D721Med (cell line): ENCODE results near the gene COX4I1.

Source experiments
- DNase-seq: peaks from one replicate; pipeline ENCODE4 v3.0.0; 2011; ENCODE audit warnings: low spot score; ENCODE audit not compliant: insufficient read length
- FAIRE-seq: peaks from 2 replicates; lab custom pipeline; 2011; peaks lifted over from hg19 to GRCh38; lab: Jason Lieb, UNC
- TF ChIP-seq, protein P1 (sequence below): IDR thresholded peaks from 2 replicates; pipeline ENCODE4 v1.5.1; 2012; ENCODE audit warnings: mild to moderate bottlenecking, control low read depth; ENCODE audit not compliant: insufficient read depth; ENCODE audit errors: missing control alignments

Gene COX4I1

DNA sequence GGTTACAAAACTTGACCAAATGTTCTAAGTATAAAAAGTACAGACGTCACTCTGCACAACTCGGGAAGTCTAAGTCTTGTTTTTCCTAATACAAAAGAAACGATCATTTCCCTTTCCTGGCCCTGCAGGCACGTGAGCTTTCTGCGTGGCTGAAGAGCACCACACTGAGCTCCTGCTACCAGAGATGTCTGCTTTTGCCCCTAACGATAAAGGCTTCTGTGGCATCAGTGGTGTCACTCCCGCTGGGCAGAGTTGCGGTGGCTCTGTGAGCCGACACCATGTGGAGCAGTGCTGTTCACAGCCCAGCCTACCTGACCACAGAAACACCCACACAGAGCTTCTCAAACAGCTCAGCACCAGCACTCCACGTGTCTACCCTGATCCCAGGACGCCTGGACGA, 20.6 kb upstream of the COX4I1 start:
- FAIRE-seq (no peak), DNase-seq (no peak)
- TF ChIP-seq, protein P1, sequence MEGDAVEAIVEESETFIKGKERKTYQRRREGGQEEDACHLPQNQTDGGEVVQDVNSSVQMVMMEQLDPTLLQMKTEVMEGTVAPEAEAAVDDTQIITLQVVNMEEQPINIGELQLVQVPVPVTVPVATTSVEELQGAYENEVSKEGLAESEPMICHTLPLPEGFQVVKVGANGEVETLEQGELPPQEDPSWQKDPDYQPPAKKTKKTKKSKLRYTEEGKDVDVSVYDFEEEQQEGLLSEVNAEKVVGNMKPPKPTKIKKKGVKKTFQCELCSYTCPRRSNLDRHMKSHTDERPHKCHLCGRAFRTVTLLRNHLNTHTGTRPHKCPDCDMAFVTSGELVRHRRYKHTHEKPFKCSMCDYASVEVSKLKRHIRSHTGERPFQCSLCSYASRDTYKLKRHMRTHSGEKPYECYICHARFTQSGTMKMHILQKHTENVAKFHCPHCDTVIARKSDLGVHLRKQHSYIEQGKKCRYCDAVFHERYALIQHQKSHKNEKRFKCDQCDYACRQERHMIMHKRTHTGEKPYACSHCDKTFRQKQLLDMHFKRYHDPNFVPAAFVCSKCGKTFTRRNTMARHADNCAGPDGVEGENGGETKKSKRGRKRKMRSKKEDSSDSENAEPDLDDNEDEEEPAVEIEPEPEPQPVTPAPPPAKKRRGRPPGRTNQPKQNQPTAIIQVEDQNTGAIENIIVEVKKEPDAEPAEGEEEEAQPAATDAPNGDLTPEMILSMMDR = no peak

DNA sequence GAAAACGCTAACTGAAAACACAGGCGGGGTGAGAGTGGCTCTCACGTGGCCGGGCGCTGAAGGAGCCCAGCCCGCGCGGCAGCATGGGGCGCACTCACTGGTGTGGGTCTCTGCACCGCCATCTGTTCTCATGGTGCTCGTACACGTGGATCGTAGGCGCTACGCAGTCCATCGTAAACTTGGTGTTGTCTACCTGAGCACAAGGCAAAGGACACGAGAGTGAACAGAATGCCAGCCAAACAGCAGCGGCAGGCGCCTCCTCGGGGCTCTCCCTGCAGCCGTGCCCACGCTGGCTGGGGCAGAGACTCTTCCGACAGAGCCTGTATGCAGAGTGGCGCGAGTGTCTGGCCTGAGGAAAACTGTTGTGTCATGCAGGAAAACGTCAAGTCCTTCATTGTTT, 19.2 kb upstream of the COX4I1 start:
- DNase-seq = no peak
- TF ChIP-seq, protein P1 = no peak
- FAIRE-seq = no peak

DNA sequence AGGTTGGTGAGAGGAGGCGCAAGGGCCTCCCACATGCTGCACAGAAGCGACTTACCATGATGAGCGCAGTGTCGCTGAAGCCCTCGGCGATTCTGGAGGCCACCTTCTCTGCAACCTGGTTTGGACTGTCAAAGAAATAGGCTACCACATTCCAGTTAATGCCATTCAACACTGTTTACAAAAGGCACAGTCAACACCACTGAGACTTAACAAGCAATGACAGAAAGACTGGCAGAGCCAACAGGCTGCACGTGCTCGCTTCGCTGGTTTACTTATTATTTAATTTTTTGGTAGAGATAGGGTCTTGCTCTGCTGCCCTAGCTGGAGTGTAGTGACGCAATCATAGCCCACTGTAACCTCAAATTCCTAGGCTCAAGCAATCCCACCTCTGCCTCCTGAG, 18.3 kb upstream of the COX4I1 start:
- TF ChIP-seq, protein P1 = no peak
- FAIRE-seq (no peak), DNase-seq (no peak)

DNA sequence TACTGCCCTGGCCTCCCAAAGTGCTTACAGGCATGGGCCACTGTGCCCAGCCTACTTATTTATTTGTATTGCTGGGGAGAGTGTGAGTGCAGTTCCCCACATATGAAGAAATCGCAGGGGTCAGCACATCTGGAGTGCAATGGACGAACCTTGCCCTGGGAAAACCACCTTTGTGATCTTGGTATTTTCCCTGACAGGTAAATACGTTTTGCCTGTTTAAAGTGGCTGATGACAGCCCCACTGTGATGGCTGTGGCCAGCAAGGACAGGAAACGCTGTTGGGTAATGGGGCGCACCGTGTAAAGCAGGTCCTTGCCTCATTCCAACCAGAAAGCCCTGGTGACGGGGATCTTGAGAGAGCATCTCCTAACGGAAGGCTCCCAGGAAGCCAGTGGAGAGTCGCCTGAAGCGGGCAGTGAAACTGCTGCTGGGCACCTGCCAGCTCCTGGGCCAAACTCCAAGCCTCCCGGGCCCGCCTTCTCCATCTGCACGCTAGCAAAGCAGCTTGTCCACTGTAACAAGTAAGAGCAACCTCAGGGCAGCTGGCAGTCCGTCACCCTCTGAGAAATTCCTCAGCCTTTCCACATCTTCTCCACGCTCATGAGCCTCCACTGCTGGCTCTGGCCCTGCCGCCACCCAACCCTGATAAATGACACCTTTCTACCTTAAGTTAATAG, 17.7 kb upstream of the COX4I1 start:
- no peak for FAIRE-seq
- DNase-seq = no peak
- TF ChIP-seq, protein P1 = no peak

DNA sequence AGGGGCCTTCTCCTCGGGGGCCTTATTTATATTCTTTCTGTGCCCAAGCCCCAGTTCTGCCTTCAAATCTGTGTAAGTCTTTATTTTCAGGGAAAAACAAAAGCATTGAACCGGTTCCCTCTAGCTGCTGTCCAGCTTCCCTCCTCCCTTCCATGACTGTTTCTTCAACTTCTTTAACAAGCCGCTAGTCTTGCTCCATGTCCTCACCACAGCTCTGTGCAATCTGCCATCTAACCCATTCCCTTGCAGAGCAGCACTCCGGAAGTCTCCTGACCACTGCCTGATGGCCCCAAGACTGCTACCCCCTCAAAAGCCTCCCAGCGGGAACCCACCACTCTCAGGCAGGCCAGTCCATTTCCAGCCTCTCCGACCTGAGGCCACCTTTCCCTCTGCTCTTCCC, 17.0 kb upstream of the COX4I1 start:
- DNase-seq = no peak
- TF ChIP-seq, protein P1 = no peak
- FAIRE-seq = no peak

DNA sequence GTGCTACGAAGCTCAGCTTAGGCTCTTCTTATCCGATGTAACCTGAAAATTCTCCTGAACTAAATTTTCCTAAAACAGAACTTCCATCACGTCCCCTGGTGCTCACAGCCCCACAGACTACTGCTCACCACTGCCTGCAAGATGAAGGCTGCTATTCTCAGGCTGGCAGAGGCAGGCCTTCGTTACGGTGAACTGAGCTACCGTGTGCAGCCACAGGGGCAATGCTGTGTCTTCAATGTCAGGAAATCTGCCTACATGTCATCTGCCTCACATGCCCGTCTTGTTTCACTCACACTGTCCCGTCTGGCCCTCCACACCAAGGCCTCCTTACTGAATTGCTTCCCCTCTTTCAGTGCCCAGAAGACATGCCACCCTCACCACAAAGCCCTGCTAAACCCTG, 16.1 kb upstream of the COX4I1 start:
- DNase-seq (no peak), FAIRE-seq (no peak)
- TF ChIP-seq, protein P1 = no peak

DNA sequence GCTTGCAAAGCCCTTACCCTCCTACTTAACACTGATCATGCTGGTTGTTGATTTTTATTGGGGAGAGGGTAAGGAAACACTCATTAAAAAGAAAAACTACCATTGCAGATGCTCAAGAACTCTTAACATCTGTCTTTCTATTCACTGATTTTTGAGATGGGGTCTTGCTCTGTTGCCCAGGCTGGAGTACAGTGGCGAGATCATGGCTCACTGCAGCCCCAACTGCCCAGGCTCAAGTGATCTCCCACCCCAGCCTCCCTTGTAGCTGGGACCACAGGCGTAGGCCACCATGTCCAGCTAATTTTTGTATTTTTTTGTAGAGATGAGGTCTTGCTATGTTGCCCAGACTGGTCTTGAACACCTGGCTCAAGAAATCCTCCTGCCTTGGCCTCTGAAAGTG, 14.7 kb upstream of the COX4I1 start:
- no peak for DNase-seq
- TF ChIP-seq, protein P1 = no peak
- no peak for FAIRE-seq
